HepG2 (cell line): ENCODE data around the gene UNC5A. TPM values are rescaled to one million over a fixed set of nuclear protein-coding genes. Genes with fewer than 3 reads are reported as not detected.

ENCODE experiments used
- ATAC-seq: fragments of 200-7000 bp; cut with Tn5 transposase; 3 replicates; pipeline ENCODE4 v1.9.1; 2020; ENCODE audit warnings: mild to moderate bottlenecking, moderate library complexity
- BruUV-seq: library from RNA; stranded (reverse); fragments of 400-500 nt; replicated peaks from 2 replicates; lab custom pipeline; 2021; lab: Mats Ljungman, UMichigan
- CTCF ChIA-PET: fragments of 300-600 bp; formaldehyde crosslinking; extraction: SDS; loops from one replicate; lab custom pipeline; 2021; ENCODE audit warnings: low total read pairs, inconsistent platforms, low intra/inter-chr PET ratio; lab: Yijun Ruan, JAX
- POLR2A ChIA-PET: fragments of 350-600 bp; sonication (Branson Sonifier 250); formaldehyde crosslinking; loops from one replicate; lab custom pipeline; 2020; ENCODE audit warnings: antibody characterized with exemption, inconsistent platforms; lab: Yijun Ruan, JAX
- DNase-seq: peaks from one replicate; pipeline ENCODE4 v3.0.0-alpha.2; 2015; ENCODE audit warnings: low spot score
- FAIRE-seq: peaks from 3 replicates; lab custom pipeline; 2011; peaks lifted over from hg19 to GRCh38; lab: Jason Lieb, UNC
- H2AFZ ChIP-seq: one replicate; pipeline ENCODE4 v1.6.1; 2011; ENCODE audit warnings: low read length, inconsistent platforms
- H3K27ac ChIP-seq: fragments of 300-600 bp; 3 replicates; pipeline ENCODE4 v1.8.0; 2011; ENCODE audit warnings: mixed run types, mild to moderate bottlenecking, mixed read lengths, low read length, inconsistent platforms; ENCODE audit not compliant: insufficient read depth; ENCODE audit errors: extremely low read length
- H3K27me3 ChIP-seq, 2 experiments: fragments of 200-600 bp in 1 of 2; 2 replicates in 1 of 2; 3 replicates in 1 of 2; pipeline versions ENCODE4 v1.6.0 to v1.8.0; 2011; ENCODE audit warnings: low read length in 2 of 2, mild to moderate bottlenecking in 2 of 2, moderate library complexity in 2 of 2, inconsistent platforms in 1 of 2; ENCODE audit not compliant: insufficient read depth in 2 of 2, control insufficient read depth in 1 of 2
- H3K36me3 ChIP-seq, 2 experiments: fragments of 200-600 bp in 1 of 2; replicated peaks in 1 of 2; 2 replicates in 1 of 2; 3 replicates in 1 of 2; pipeline versions ENCODE4 v1.5.1 to v1.8.0; 2011; ENCODE audit warnings: low read length in 2 of 2, inconsistent platforms in 1 of 2; ENCODE audit not compliant: insufficient read depth in 2 of 2, control insufficient read depth in 1 of 2
- H3K4me1 ChIP-seq: 2 replicates; pipeline ENCODE4 v1.5.1; 2012; ENCODE audit warnings: low read length, inconsistent platforms; ENCODE audit not compliant: insufficient read depth
- H3K4me2 ChIP-seq: 2 replicates; pipeline ENCODE4 v1.6.0; 2011; ENCODE audit warnings: low read depth, low read length, inconsistent platforms
- H3K4me3 ChIP-seq, 3 experiments: fragments of 200-600 bp in 1 of 3; sonication (generic), shearing (Covaris generic) in 1 of 3; replicated peaks in 1 of 3; 2 replicates each; pipeline ENCODE4 v1.5.1; 2011 to 2016; ENCODE audit warnings: low read length in 3 of 3, inconsistent platforms in 2 of 3, low read depth in 2 of 3, mild to moderate bottlenecking in 2 of 3, control low read depth in 1 of 3, mixed read lengths in 1 of 3; ENCODE audit not compliant: insufficient read depth in 1 of 3
- H3K79me2 ChIP-seq: one replicate; pipeline ENCODE4 v1.6.1; 2011; ENCODE audit warnings: low read length, inconsistent platforms; ENCODE audit not compliant: insufficient read depth
- H3K9ac ChIP-seq: 2 replicates; pipeline ENCODE4 v1.6.0; 2011; ENCODE audit warnings: mild to moderate bottlenecking, low read depth, low read length, inconsistent platforms; ENCODE audit not compliant: insufficient read depth
- H3K9me3 ChIP-seq: 2 replicates; pipeline ENCODE4 v1.5.1; 2012; ENCODE audit warnings: mild to moderate bottlenecking, low read length
- H4K20me1 ChIP-seq: 2 replicates; pipeline ENCODE4 v1.6.0; 2011; ENCODE audit warnings: inconsistent platforms, mild to moderate bottlenecking, low read length, moderate library complexity; ENCODE audit not compliant: insufficient read depth
- BRCA1 ChIP-seq: sonication (generic); formaldehyde crosslinking; IDR thresholded peaks from 2 replicates; pipeline ENCODE4 v1.4.0; 2020; ENCODE audit warnings: missing genetic modification reagents
- FOXM1 ChIP-seq: sonication (generic); formaldehyde crosslinking; IDR thresholded peaks from 2 replicates; pipeline ENCODE4 v1.5.0; 2020; ENCODE audit warnings: missing genetic modification reagents
- IRX3 ChIP-seq: sonication (generic); formaldehyde crosslinking; IDR thresholded peaks from 2 replicates; pipeline ENCODE4 v1.8.1; 2023; ENCODE audit warnings: mild to moderate bottlenecking, low read depth, missing genetic modification reagents, borderline replicate concordance
- KDM1A ChIP-seq: IDR thresholded peaks from 2 replicates; pipeline ENCODE4 v1.6.1; 2016; ENCODE audit warnings: missing compliant biosample characterization
- PAX8 ChIP-seq: sonication (generic); formaldehyde crosslinking; IDR thresholded peaks from 2 replicates; pipeline ENCODE4 v1.8.0; 2022; ENCODE audit warnings: mild to moderate bottlenecking, missing genetic modification reagents, borderline replicate concordance
- REST ChIP-seq, 2 experiments: IDR thresholded peaks; 2 replicates each; pipeline ENCODE4 v1.6.1; 2011 to 2012; ENCODE audit warnings: low read length in 2 of 2, borderline replicate concordance in 1 of 2, low read depth in 1 of 2, mild to moderate bottlenecking in 1 of 2, moderate library complexity in 1 of 2
- REXO4 ChIP-seq: sonication (generic); formaldehyde crosslinking; IDR thresholded peaks from 2 replicates; pipeline ENCODE4 v1.8.0; 2022; ENCODE audit warnings: missing genetic modification reagents, mild to moderate bottlenecking, borderline replicate concordance
- SCMH1 ChIP-seq: sonication (generic); formaldehyde crosslinking; IDR thresholded peaks from 2 replicates; pipeline ENCODE4 v1.9.0; 2021; ENCODE audit warnings: missing genetic modification reagents, mild to moderate bottlenecking, borderline replicate concordance
- SRY ChIP-seq: sonication (generic); formaldehyde crosslinking; IDR thresholded peaks from 2 replicates; pipeline ENCODE4 v1.8.0; 2022; ENCODE audit warnings: mild to moderate bottlenecking, missing genetic modification reagents
- ZFP37 ChIP-seq: sonication (generic); formaldehyde crosslinking; IDR thresholded peaks from 2 replicates; pipeline ENCODE4 v1.4.0; 2020; ENCODE audit warnings: missing genetic modification reagents, borderline replicate concordance
- ZHX1 ChIP-seq: sonication (generic); formaldehyde crosslinking; IDR thresholded peaks from 2 replicates; pipeline ENCODE4 v1.8.1; 2022; ENCODE audit warnings: low read depth, mild to moderate bottlenecking, missing genetic modification reagents
- ZNF143 ChIP-seq: sonication (generic); formaldehyde crosslinking; IDR thresholded peaks from 2 replicates; pipeline ENCODE4 v1.4.0; 2020; ENCODE audit warnings: missing genetic modification reagents
- ZNF282 ChIP-seq: fragments of 450-650 bp; IDR thresholded peaks from 2 replicates; pipeline ENCODE4 v1.6.1; 2018; ENCODE audit not compliant: partially characterized antibody
- WGBS: methylation state at CpG from one replicate; pipeline ENCODE4 v1.1.6; 2017; ENCODE audit warnings: low lambda C conversion rate; 5-methylcytosine and 5-hydroxymethylcytosine counted together
- in situ Hi-C: cut with HindIII; loops from 2 replicates; pipeline ENCODE4 v1.10.0; 2017; ENCODE audit warnings: low pct_unique_long_range_greater_than_20kb; ENCODE audit not compliant: extremely low pct_ligation_motif_present
- intact Hi-C: fragments of 100-400 bp; cut with micrococcal nuclease; formaldehyde crosslinking; loops from one replicate; pipeline ENCODE4 v1.10.0; 2022; ENCODE audit not compliant: unreplicated experiment
- polyA plus RNA-seq, 8 experiments: library from polyadenylated mRNA; depleted of rRNA in 3 of 8; stranded (reverse) in 7 of 8; unstranded in 1 of 8; fragments of >200 nt; fragmentation: Illumina TruSeq in 4 of 8; extraction: Trizol in 4 of 8; gene quantifications; 2 replicates each; pipeline versions ENCODE4 v1.2.1 to v1.2.3, GENCODE V29; 2011 to 2016; ENCODE audit warnings: low read depth in 4 of 8, missing spikeins in 1 of 8, mixed read lengths in 1 of 8; ENCODE audit not compliant: insufficient read depth in 1 of 8
- total RNA-seq, 5 experiments: library from RNA; depleted of rRNA; stranded (reverse); fragments of >200 nt; fragmentation: Illumina TruSeq; extraction: Trizol; gene quantifications; 2 replicates each; pipeline ENCODE4 v1.2.3, GENCODE V29; 2016; ENCODE audit warnings: low read depth in 1 of 5

UNC5A gene
- total and polyA plus RNA-seq, 2 of the 13 experiments (the other 11 are each of a cell fraction or from before 2014, with no cell fraction given) = not detected

- no peak for TF ChIP-seq IRX3 (CRISPR knock-in tag)
- TF ChIP-seq SCMH1 (CRISPR knock-in tag) = no peak
- TF ChIP-seq KDM1A (CRISPR knock-in tag) = no peak
- TF ChIP-seq PAX8 = no peak
- no peak for TF ChIP-seq REST (IDR thresholded peaks at IDR 0.05; ENCODE audit: borderline replicate concordance in 1 of 2, low read depth in 1 of 2, low read length in 2 of 2)
- TF ChIP-seq SRY (CRISPR knock-in tag) = no peak
- no peak for TF ChIP-seq REXO4 (CRISPR knock-in tag)
- no peak for TF ChIP-seq BRCA1 (CRISPR knock-in tag)
- no peak for TF ChIP-seq ZNF282
Measured at GRCh38 chr5:176869501-176870109, 59.2 kb downstream of the UNC5A start (continued).

- BruUV-seq = no TSS peak
- CTCF ChIA-PET = no interaction called here
- Histone ChIP-seq H3K36me3 (no peaks in the 10 kb centered on the region), H2AFZ (no peak overlapping the region), H3K4me1 (peaks cover 8% of the 10 kb centered on the region; the same call in 1 of the 2 replicates), H4K20me1 (0 out of 2 replicates have a peak, but pooled peaks cover 6% of the 10 kb centered on the region), H3K4me2 (peak overlapping the region; percentile 36), H3K9ac (no peak overlapping the region), H3K79me2 (no peaks in the 10 kb centered on the region), H3K4me3 (peak overlapping the region in 1 of 3 experiments; percentile 36; a peak in 1 of 6 replicates), H3K27ac (no peak overlapping the region), H3K27me3 (peaks cover 16 to 55% of the 10 kb centered on the region in 2 experiments), H3K9me3 (no peaks in the 10 kb centered on the region)
- in situ Hi-C loops (no loop called here), intact Hi-C loops (no loop called here)
- FAIRE-seq = no peak
- POLR2A ChIA-PET = no interaction called here
- peak; percentile 81 for ATAC-seq
- peak; percentile 51 for DNase-seq
- no CpG with 5 or more reads among the region's 17 CpGs for WGBS
- no peak for TF ChIP-seq ZFP37
- no peak for TF ChIP-seq FOXM1
- TF ChIP-seq ZHX1 (CRISPR knock-in tag) = no peak
- no peak for TF ChIP-seq ZNF143 (CRISPR knock-in tag)
Measured at GRCh38 chr5:176870110-176870591, 59.8 kb downstream of the UNC5A start.
